ENCODE data around the gene ZNF660.
"Not testable (repeated sequence)": the region's sequence is repeated elsewhere in the genome, so short reads cannot be mapped to it uniquely, and the experiment has no call there.

ZNF660 gene

DNA sequence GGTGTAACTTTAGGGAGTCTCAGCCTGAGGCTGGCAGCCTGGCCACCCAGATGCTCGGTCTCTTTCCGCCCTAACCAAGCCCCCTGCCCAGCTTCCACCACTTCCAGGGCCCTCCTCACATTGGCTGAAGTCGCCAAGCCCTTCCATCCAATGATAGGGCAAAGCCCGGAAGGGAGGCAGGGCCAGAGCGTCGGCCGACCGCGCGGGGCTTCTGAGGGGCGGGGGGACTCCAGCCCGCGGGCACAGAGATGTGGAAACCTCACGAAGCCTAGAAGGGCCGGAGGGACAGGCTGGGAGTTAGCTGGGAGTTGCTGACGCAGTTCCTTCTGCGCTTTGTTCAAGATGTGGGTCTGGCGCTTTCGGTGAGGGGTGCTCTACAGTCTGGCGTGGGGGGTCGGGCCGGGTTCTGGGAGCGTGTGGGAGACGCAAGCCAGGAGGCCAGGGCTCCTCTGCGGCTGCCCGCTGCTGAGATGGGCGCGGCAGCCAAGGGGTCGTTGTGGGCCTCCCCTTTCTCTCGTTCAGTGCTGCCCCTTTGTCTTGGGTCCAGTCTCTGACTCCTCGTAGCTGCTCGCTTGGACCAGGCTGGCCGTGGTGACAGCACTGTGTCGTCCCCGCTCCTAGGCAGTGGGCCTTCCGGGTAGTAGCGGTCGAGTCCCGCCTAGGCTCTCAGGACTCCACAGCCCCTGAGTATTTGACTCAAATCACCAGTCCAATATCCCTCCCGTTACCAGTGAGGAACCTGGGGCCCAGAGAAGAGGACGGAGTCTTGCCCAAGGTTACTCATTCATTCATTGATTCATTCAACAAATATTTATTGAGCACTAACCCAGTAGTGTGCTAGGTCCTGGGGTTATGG is at the start of gene ZNF660:
Gene ZNF660 (plus strand): TSS at position 319 of the 856 bp plus-strand sequence. CDS start 9,230 bp downstream, outside the sequence.
- DNase-seq, result peak; percentile 80

DNA sequence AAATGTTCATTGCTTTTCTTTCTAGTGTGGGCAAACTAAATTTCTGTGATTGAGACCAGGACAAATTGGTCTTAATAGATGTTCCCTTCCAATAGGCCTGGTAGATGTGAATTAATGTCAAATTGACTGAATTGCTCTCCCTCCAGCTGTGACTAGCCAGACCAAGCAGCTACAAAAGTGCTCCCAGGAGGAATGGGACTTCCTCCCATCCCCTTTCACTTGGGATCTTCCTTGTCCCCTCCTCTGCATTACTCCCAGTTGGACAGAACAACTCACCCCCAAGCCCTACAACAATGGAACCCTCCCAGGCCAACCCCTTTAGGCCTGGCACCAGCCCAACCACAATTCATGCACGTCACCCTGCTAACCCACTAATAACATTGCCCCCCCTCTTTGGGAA is 49.4 kb upstream of the ZNF660 start:
- DNase-seq, result no peak

GRCh38 chr3:44544811-44545210 is 40.0 kb upstream of the ZNF660 start:
- not testable (repeated sequence) for DNase-seq

GRCh38 chr3:44554626-44555592 is 29.9 kb upstream of the ZNF660 start, which contains the start of gene ZKSCAN7:
TSS of gene ZKSCAN7 (plus strand) at chr3:44555193. CDS start at chr3:44557048, 1,855 bp downstream.
- DNase-seq, result no peak

GRCh38 chr3:44555723-44556122 is 29.0 kb upstream of the ZNF660 start:
- no peak for DNase-seq

GRCh38 chr3:44557074-44557473 is 27.7 kb upstream of the ZNF660 start:
- DNase-seq, result no peak

DNA sequence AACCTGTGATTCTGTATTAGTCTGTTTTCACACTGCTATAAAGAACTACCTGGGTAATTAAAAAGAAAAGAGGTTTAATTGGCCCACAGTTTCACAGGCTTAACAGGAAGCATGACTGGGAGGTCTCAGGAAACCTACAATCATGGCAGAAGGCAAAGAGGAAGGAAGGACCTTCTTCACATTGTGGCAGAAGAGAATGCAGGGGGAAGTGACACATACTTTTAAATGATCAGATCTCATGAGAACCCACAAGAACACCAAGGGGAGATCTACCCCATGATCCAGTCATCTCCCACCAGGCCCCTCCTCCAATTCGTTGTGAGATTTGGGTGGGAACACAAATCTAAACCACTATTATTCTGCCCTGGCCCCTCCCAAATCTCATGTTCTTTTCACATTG is 23.7 kb upstream of the ZNF660 start:
- DNase-seq, result no peak

- no peak for DNase-seq
Measured at GRCh38 chr3:44562147-44562546, 22.6 kb upstream of the ZNF660 start.

GRCh38 chr3:44568561-44568960 is 16.2 kb upstream of the ZNF660 start:
- DNase-seq, result no peak

DNA sequence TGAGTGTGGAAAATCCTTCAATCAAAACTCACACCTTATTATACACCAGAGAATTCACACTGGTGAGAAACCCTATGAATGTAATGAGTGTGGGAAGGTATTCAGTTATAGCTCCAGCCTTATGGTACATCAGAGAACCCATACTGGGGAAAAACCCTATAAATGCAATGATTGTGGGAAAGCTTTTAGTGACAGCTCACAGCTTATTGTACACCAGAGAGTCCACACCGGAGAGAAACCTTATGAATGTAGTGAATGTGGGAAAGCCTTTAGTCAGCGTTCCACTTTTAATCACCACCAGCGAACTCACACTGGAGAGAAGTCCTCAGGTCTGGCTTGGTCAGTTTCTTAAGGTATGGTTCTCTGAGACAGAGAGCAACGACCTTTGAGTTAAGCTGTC is 13.7 kb upstream of the ZNF660 start:
- DNase-seq, result no peak

- no peak for DNase-seq
Measured at GRCh38 chr3:44576613-44577012, 8.2 kb upstream of the ZNF660 start.

- not testable (repeated sequence) for DNase-seq
Measured at GRCh38 chr3:44577354-44577952, 7.3 kb upstream of the ZNF660 start.

- DNase-seq, result not testable (repeated sequence)
Measured at GRCh38 chr3:44578316-44578715, 6.4 kb upstream of the ZNF660 start.

DNA sequence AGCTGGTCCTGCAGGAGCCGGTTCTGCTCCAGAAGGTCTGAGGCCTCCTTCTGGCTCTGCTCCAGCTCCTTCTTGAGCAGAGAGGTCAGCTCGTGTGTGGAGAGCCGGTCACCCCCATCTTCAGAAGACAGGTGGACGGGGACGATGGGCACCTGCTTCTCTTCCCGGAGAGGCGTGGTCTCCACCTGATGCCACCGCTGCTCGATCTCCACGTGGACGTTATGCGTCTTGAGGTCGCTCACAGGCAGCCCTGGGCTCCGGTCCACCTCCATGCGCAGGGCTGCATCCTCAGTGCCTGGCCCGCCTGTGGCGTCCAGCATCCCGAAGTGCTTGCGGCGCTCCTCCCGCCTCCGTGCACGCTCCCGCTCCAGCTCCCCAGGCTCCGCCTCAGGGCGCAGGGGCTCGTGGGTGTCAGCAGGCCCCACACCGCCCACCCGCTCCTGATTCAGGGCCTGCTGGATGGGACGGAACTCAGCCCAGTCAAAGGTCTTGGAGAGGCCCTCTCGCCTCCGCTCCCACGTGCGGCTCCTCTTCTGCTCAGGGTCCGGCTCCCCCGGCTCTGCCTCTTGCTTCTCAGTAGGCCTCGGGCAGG is 5.7 kb upstream of the ZNF660 start:
- not testable (repeated sequence) for DNase-seq

- not testable (repeated sequence) for DNase-seq
Measured at GRCh38 chr3:44579749-44580148, 5.0 kb upstream of the ZNF660 start.

DNA sequence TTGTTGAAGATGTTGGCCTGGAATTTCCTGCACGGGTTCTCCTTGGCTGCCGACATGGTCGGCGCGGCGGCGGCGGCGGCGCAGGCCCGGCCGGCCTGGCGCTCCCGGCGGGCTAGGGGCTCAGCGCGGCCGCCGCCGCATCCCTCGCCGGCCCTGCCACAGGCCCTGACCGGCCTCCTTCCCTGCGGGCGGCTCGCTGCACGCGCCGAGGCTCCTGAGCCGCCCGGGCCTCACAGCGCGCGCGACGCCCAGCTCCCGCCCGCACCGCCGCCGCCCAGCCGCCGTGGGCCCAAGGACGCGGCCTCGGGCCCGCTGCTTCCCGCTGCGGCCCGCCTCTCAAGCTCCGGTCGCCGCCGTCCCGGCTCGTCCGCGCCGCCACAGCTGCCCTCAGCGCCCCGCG is 3.8 kb upstream of the ZNF660 start:
- DNase-seq, result not testable (repeated sequence)

- DNase-seq, result no peak
Measured at GRCh38 chr3:44596621-44597020, 11.9 kb downstream of the ZNF660 start.

GRCh38 chr3:44601749-44602148 is 17.0 kb downstream of the ZNF660 start:
- DNase-seq, result no peak

GRCh38 chr3:44612678-44613077 is 27.9 kb downstream of the ZNF660 start:
- DNase-seq, result no peak

DNA sequence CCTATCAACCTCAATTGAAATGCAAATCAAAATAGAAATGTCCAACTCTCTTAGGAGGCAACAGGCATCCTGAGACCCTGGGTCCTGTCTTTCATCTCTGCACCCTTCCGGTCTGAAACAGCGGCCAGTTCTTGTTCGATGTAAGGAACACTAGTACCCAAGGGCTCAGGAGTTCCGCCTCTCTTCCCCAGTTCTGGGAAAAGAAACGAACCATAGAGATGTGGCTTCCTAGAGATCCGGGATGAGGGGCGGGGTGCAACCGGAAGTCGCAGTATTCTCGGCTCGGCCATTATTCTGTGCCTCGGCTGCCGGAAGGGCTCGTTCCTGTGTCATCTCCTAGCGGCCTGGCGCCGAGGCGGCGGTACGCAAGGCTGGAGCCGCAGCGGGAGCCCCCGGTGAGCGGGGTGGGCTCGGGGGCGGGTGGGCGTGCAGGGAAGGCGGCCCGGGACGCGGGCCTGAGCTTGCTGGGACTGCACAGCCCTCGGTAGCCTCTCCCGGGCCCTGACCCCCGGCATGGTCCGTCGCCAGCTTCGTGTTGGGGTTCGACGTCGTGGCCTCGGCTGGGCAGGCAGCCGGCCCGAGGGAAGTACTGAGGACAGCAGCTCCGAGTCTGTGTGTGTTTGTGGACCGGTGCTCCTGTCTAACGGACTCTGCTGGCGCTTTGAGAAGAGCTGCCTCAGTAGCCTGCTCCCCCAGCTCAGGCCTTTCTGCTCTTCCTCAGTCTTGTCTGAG is 40.2 kb downstream of the ZNF660 start, which contains the start of gene ZNF197:
Gene ZNF197 (plus strand): TSS at position 288 of the 732 bp plus-strand sequence. CDS start 4,119 bp downstream, outside the sequence.
- DNase-seq, result peak; percentile 80

DNA sequence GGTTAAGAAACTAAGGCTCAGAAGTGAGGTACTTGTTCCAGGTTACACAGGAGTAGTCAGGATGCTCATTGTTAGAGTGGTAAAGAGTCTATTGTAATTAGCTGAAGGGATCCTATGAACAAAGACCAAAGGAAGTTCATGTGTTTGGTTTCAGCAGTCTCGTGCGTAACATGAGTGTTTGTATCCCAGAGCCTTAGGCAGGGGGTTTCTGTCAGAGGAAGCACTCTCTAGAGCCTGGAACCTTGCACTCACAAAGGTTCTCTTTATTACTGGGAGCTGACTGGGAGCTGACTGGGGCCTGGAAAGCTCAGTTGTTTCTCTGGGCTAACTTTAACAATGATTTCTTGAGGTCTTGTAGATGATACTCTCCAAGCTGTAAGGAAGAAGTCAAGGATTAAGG is 44.0 kb downstream of the ZNF660 start:
- no peak for DNase-seq

DNA sequence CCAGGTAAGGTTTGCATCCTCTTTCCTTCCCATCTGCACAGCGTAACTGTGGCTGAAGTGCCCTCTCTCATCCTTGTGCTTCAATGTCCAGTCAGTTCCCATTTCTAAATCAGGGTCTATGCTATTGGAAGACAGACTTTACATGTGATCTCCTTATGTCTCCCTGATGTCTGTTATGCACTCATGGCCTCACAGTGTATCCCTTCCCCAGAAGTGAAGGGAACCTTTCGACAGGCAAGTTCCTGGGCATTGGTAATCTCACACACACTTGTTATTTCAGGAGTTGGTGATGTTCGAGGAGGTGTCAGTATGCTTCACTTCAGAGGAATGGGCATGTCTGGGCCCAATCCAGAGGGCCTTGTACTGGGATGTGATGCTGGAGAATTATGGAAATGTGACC is 47.4 kb downstream of the ZNF660 start:
- DNase-seq, result no peak

Data from NCI-H1105 treated with DMSO at 0.1 percent for 48 hours (cell line).